Measurements from ENCODE around the gene ZNF878. TPM values are rescaled to one million over a fixed set of nuclear protein-coding genes. Genes with fewer than 3 reads are reported as not detected.

ZNF878 gene
- total RNA-seq (2021; fragmentation: NEBNext Ultra II Directional; extraction: Animal tissue kit (Norgen Biotek cat#: 25700)): 9.1 and 9.5 TPM in 2 replicates
- 0.57 and 0.91 TPM in 2 replicates for polyA plus RNA-seq (2011; rRNA removed)
- polyA plus RNA-seq (2011; cell fraction: cytosol; rRNA removed): 1.3 TPM
- 0.68 TPM for polyA plus RNA-seq (2011; cell fraction: nucleus; rRNA removed)
- polyA plus RNA-seq (2012, experiment 1 of 2): 2.5 to 4.8 TPM (median 3.5 TPM) in 4 replicates
- polyA plus RNA-seq (2012, experiment 2 of 2): 0.52 TPM
- polyA plus RNA-seq (2013, experiment 1 of 2): 4.2 TPM
- polyA plus RNA-seq (2013, experiment 2 of 2): 3.8 TPM
- 3.8 and 5.7 TPM in 2 replicates for polyA minus RNA-seq (2011; rRNA and poly(A)+ RNA removed)
- 3.4 TPM for polyA minus RNA-seq (2011; cell fraction: cytosol; rRNA and poly(A)+ RNA removed)
- polyA minus RNA-seq (2011; cell fraction: nucleus; rRNA and poly(A)+ RNA removed): 8.4 TPM
- long read RNA-seq, experiment 1, partial matches to known transcripts: 0 of 2 reads
- long read RNA-seq, experiment 1, other reads (novel, unspliced or antisense): 0 of 2 reads
- long read RNA-seq, experiment 2, partial matches to known transcripts: 0 of 2 reads
- long read RNA-seq, experiment 2, other reads (novel, unspliced or antisense): 0 of 2 reads

DNA sequence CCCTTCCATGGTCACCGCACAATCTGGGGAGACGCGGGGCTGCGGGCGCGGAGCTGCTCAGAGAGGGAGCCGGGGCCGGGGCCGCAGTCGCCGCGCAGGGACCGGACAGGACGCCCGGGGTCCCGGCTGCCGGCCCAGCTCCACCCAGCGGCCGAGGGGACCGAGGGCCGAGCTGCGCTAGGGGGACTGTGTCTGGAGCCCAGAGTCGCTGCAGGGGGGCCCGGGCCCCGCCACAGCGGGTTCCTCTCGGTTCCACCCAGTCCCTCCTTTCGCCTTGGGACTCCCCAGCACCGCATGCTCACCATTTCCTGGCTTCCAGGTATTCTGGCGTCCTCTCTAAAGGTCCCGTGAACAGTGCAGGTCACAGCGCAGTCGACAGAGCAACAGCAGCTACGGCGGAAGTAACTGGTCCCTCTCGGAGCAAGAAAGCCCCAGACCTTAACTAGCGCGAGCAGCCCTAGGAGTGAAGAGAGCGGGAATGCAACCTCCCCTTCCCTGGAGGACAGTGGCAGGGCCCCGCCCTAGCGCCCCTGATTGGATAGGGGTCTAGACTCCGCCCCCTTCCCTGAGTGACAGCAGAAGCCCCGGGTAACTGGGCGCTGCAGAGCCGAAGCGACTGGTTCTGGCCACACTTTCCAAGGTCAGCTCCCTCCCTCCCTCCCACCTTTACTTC is at the start of gene ZNF878:
TSS of gene ZNF878 (minus strand) at position 465 of the 673 bp plus-strand sequence. CDS start at position 305, 160 bp downstream.
- 1% methylated on average over 27 of the region's 46 CpGs; no CpG with 5 or more reads in 1 of the 2 experiments for WGBS, 2 experiments (ENCODE audit: extremely low coverage in 1 of 2, insufficient coverage in 1 of 2, insufficient read length in 1 of 2, insufficient replicate concordance in 2 of 2, low coverage in 1 of 2, low lambda C conversion rate in 2 of 2, missing lambda C conversion rate in 1 of 2)
- Histone ChIP-seq H3K27ac (ENCODE audit: low read depth, low read length) (peak within 1 kb of the TSS; percentile 84; the same call in 1 of the 2 replicates), H3K4me3 (ENCODE audit: extremely low read depth in 1 of 4, insufficient read depth in 2 of 4, low read depth in 3 of 4, low read length in 4 of 4) (peak within 1 kb of the TSS; percentile 42 to 92 (median 86)), H2BK120ac (replicated peaks; ENCODE audit: low read depth, low read length) (no peak within 1 kb of the TSS), H3K56ac (replicated peaks; ENCODE audit: insufficient read length, low read depth, low read length) (peak within 1 kb of the TSS; percentile 43), H4K8ac (ENCODE audit: extremely low read depth, insufficient read depth, low read length) (peak within 1 kb of the TSS; percentile 96; the same call in 1 of the 2 replicates), H3K79me2 (ENCODE audit: control insufficient read depth in 1 of 2, insufficient read depth in 2 of 2, low read length in 2 of 2) (peaks cover 0 to 4% of the 10 kb centered on the region in 2 experiments; a peak in 2 of 4 replicates), H3K4me1 (replicated peaks in 1 of 4; ENCODE audit: control insufficient read depth in 3 of 4, insufficient read depth in 4 of 4, low read length in 3 of 4) (peaks cover 0 to 6% (median 4%) of the 10 kb centered on the region in 4 experiments; a peak in 3 of 7 replicates), H3K36me3 (ENCODE audit: control insufficient read depth in 2 of 4, insufficient read depth in 4 of 4, low read length in 3 of 4) (peaks cover 0 to 3% (median 0%) of the 10 kb centered on the region in 4 experiments; a peak in 2 of 8 replicates), H2AK5ac (ENCODE audit: low read depth, low read length) (no peak within 1 kb of the TSS), H3K79me1 (ENCODE audit: low read depth, low read length) (no peaks in the 10 kb centered on the region), H4K5ac (ENCODE audit: insufficient read length, low read depth, low read length) (peak within 1 kb of the TSS; percentile 82), H3K9me3 (ENCODE audit: insufficient read depth in 2 of 2, low read depth in 1 of 2, low read length in 1 of 2) (peaks cover 4 to 9% of the 10 kb centered on the region in 2 experiments; a peak in 3 of 4 replicates), H3K4ac (replicated peaks; ENCODE audit: insufficient read length, low read depth, low read length) (peak within 1 kb of the TSS; percentile 73), H2BK5ac (ENCODE audit: low read depth, low read length) (peak within 1 kb of the TSS; percentile 72), H3K18ac (ENCODE audit: extremely low read depth, low read length) (peak within 1 kb of the TSS; percentile 71), H4K91ac (replicated peaks; ENCODE audit: insufficient read length, low read length) (no peak within 1 kb of the TSS), H2BK12ac (ENCODE audit: low read depth, low read length) (peak within 1 kb of the TSS; percentile 40; the same call in 1 of the 2 replicates), H3K27me3 (replicated peaks in 1 of 4; ENCODE audit: control insufficient read depth in 3 of 4, extremely low read depth in 1 of 4, insufficient read depth in 3 of 4, low read length in 3 of 4) (no peaks in the 10 kb centered on the region), H4K20me1 (replicated peaks in 1 of 2; ENCODE audit: control insufficient read depth in 1 of 2, insufficient read depth in 2 of 2, low read length in 2 of 2) (no peaks in the 10 kb centered on the region), H3K23me2 (ENCODE audit: low read depth, low read length) (peaks cover 3% of the 10 kb centered on the region), H3K14ac (ENCODE audit: insufficient read length) (no peak within 1 kb of the TSS), H3K23ac (ENCODE audit: insufficient read length) (no peak within 1 kb of the TSS), H3K4me2 (ENCODE audit: insufficient read depth in 1 of 2, low read depth in 2 of 2, low read length in 2 of 2) (peak within 1 kb of the TSS; percentile 70 to 84), H2AFZ (ENCODE audit: low read length) (no peak within 1 kb of the TSS), H2BK15ac (ENCODE audit: low read length) (0 out of 2 replicates have a peak within 1 kb of the TSS, but pooled peaks have one; percentile 46), H3K9ac (replicated peaks in 1 of 4; ENCODE audit: extremely low read depth in 1 of 4, low read depth in 3 of 4, low read length in 3 of 4) (peak within 1 kb of the TSS; percentile 61 to 77 (median 65)), H2BK20ac (ENCODE audit: low read length) (no peak within 1 kb of the TSS; the same call in 1 of the 2 replicates)
- CTCF ChIA-PET (ENCODE audit: partially characterized antibody): interaction anchor here (0.8 to 3.4 kb wide), 12 partner anchors 14 to 173 kb away, joined by 3 to 11 read pairs (median 3); partner anchors contain the start of genes ZNF20 and ZNF763
- peak; percentile 95 to 97 for DNase-seq (ENCODE audit: low read depth in 1 of 2, low spot score in 2 of 2)
- FAIRE-seq: peak; percentile 87
- POLR2A ChIA-PET (ENCODE audit: partially characterized antibody): interaction anchor here (0.8 to 7.9 kb wide), 33 partner anchors 9 to 312 kb away, joined by 3 to 72 read pairs (median 5); partner anchors contain the start of genes ZNF136, ZNF20, ZNF433 and ZNF442
- TF ChIP-seq TBP (IDR thresholded peaks at IDR 0.05; ENCODE audit: low read depth, low read length) (peak; percentile 98), GTF2F1 (IDR thresholded peaks at IDR 0.05; ENCODE audit: borderline replicate concordance, low read depth, low read length) (peak; percentile 95), CHD2 (IDR thresholded peaks at IDR 0.05; ENCODE audit: low read length) (no peak; the same call in 1 of the 2 replicates)
- TF ChIP-seq, protein P1, sequence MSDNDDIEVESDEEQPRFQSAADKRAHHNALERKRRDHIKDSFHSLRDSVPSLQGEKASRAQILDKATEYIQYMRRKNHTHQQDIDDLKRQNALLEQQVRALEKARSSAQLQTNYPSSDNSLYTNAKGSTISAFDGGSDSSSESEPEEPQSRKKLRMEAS (IDR thresholded peaks at IDR 0.05): 0 out of 2 replicates have a peak, but pooled peaks have one; percentile 12
- TF ChIP-seq, protein P2, sequence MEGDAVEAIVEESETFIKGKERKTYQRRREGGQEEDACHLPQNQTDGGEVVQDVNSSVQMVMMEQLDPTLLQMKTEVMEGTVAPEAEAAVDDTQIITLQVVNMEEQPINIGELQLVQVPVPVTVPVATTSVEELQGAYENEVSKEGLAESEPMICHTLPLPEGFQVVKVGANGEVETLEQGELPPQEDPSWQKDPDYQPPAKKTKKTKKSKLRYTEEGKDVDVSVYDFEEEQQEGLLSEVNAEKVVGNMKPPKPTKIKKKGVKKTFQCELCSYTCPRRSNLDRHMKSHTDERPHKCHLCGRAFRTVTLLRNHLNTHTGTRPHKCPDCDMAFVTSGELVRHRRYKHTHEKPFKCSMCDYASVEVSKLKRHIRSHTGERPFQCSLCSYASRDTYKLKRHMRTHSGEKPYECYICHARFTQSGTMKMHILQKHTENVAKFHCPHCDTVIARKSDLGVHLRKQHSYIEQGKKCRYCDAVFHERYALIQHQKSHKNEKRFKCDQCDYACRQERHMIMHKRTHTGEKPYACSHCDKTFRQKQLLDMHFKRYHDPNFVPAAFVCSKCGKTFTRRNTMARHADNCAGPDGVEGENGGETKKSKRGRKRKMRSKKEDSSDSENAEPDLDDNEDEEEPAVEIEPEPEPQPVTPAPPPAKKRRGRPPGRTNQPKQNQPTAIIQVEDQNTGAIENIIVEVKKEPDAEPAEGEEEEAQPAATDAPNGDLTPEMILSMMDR (IDR thresholded peaks at IDR 0.05; ENCODE audit: control extremely low read depth in 1 of 3, insufficient read depth in 1 of 3, low read depth in 1 of 3, low read length in 3 of 3): peak in 2 of 3 experiments; percentile 13 to 14; a peak in 2 of 4 replicates

Measured in H1 (cell line).